HG03432 (cell line): ENCODE data around the gene HEYL.

Experiments
- ATAC-seq: cut with Tn5 transposase; IDR thresholded peaks from one replicate; pipeline ENCODE4 v1.9.1; 2021; ENCODE audit warnings: mild to moderate bottlenecking, moderate library complexity; ENCODE audit not compliant: unreplicated experiment

The HEYL gene

GRCh38 chr1:39668111-39668510 is 28.7 kb upstream of the HEYL start:
- no peak for ATAC-seq

- ATAC-seq = peak; percentile 86
These were observed 27.3 kb upstream of the HEYL start for GRCh38 chr1:39666772-39667171.

- no peak for ATAC-seq
These were observed 24.1 kb upstream of the HEYL start for GRCh38 chr1:39663559-39663958.

GRCh38 chr1:39662861-39663260 is 23.4 kb upstream of the HEYL start:
- no peak for ATAC-seq

- ATAC-seq = no peak
These were observed 20.1 kb upstream of the HEYL start for GRCh38 chr1:39659538-39659937.

GRCh38 chr1:39659110-39659509 is 19.7 kb upstream of the HEYL start:
- ATAC-seq = no peak

GRCh38 chr1:39657923-39658485 is 18.6 kb upstream of the HEYL start:
- ATAC-seq = no peak

- no peak for ATAC-seq
These were observed 18.0 kb upstream of the HEYL start for GRCh38 chr1:39657402-39657801.

- no peak for ATAC-seq
These were observed 16.9 kb upstream of the HEYL start for GRCh38 chr1:39656391-39656790.

GRCh38 chr1:39655578-39656268 is 16.3 kb upstream of the HEYL start:
- no peak for ATAC-seq

- no peak for ATAC-seq
These were observed 14.8 kb upstream of the HEYL start for GRCh38 chr1:39654291-39654690.

- no peak for ATAC-seq
These were observed 14.1 kb upstream of the HEYL start for GRCh38 chr1:39653546-39654031.

- no peak for ATAC-seq
These were observed 13.1 kb upstream of the HEYL start for GRCh38 chr1:39652554-39652953.

GRCh38 chr1:39652105-39652504 is 12.7 kb upstream of the HEYL start:
- no peak for ATAC-seq

GRCh38 chr1:39650431-39650830 is 11.0 kb upstream of the HEYL start:
- ATAC-seq = no peak

- ATAC-seq = no peak
These were observed 10.3 kb upstream of the HEYL start for GRCh38 chr1:39649636-39650185.

GRCh38 chr1:39648496-39648895 is 9.1 kb upstream of the HEYL start:
- no peak for ATAC-seq

GRCh38 chr1:39647247-39647646 is 7.8 kb upstream of the HEYL start:
- ATAC-seq = no peak

- ATAC-seq = no peak
These were observed 7.0 kb upstream of the HEYL start for GRCh38 chr1:39646232-39647081.

GRCh38 chr1:39645411-39646043 is 6.1 kb upstream of the HEYL start:
- ATAC-seq = no peak

- ATAC-seq = no peak
These were observed 4.3 kb upstream of the HEYL start for GRCh38 chr1:39643705-39644104.
